ENCODE results near the gene ITGA3.

The ITGA3 gene

DNA sequence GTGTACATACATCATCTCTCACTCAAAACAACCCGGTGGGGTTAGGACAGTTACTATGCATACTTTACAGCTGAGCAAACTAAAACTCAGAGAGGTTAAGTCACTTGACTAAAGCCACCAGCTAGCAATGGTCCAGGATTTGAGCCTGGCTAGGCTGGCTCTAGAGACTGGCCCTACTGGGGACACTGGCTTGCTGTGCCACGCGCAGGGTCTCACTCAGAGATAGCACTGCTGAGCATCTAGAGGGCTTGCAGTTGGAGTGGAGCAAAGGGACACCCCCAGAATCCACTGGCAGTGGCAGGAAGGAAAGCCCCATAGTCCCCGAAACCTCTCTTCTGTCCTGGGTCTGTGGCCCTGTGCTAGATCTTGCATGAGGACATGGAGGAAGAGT lies 62.9 kb downstream of the ITGA3 start:
- Histone ChIP-seq H3K9me2 (ENCODE audit: low read depth, low read length) (no peaks in the 10 kb centered on the region), H3K79me2 (ENCODE audit: insufficient read depth, low read length) (no peaks in the 10 kb centered on the region), H3K9me3 (ENCODE audit: low read length) (no peaks in the 10 kb centered on the region), H3F3A (ENCODE audit: insufficient read depth, low read length) (no peaks in the 10 kb centered on the region), H2AFZ (ENCODE audit: low read length) (no peak overlapping the region), H3K4me2 (ENCODE audit: low read length) (no peak overlapping the region), H3K9ac (ENCODE audit: low read length) (no peak overlapping the region), H4K20me1 (ENCODE audit: insufficient read depth, low read length) (no peaks in the 10 kb centered on the region), H3K36me3 (ENCODE audit: insufficient read depth, low read length) (no peaks in the 10 kb centered on the region), H3K4me3 (ENCODE audit: low read depth, low read length, poor library complexity, severe bottlenecking) (no peak overlapping the region), H3K27me3 (ENCODE audit: insufficient read depth, low read length) (0 out of 2 replicates have a peak, but pooled peaks cover 2% of the 10 kb centered on the region), H3K27ac (ENCODE audit: low read depth, low read length, poor library complexity, severe bottlenecking) (no peak overlapping the region), H3K4me1 (ENCODE audit: insufficient read depth, low read length, severe bottlenecking) (no peaks in the 10 kb centered on the region)
- TF ChIP-seq, protein P1, sequence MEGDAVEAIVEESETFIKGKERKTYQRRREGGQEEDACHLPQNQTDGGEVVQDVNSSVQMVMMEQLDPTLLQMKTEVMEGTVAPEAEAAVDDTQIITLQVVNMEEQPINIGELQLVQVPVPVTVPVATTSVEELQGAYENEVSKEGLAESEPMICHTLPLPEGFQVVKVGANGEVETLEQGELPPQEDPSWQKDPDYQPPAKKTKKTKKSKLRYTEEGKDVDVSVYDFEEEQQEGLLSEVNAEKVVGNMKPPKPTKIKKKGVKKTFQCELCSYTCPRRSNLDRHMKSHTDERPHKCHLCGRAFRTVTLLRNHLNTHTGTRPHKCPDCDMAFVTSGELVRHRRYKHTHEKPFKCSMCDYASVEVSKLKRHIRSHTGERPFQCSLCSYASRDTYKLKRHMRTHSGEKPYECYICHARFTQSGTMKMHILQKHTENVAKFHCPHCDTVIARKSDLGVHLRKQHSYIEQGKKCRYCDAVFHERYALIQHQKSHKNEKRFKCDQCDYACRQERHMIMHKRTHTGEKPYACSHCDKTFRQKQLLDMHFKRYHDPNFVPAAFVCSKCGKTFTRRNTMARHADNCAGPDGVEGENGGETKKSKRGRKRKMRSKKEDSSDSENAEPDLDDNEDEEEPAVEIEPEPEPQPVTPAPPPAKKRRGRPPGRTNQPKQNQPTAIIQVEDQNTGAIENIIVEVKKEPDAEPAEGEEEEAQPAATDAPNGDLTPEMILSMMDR (IDR thresholded peaks at IDR 0.05; ENCODE audit: low read length) = no peak

DNA sequence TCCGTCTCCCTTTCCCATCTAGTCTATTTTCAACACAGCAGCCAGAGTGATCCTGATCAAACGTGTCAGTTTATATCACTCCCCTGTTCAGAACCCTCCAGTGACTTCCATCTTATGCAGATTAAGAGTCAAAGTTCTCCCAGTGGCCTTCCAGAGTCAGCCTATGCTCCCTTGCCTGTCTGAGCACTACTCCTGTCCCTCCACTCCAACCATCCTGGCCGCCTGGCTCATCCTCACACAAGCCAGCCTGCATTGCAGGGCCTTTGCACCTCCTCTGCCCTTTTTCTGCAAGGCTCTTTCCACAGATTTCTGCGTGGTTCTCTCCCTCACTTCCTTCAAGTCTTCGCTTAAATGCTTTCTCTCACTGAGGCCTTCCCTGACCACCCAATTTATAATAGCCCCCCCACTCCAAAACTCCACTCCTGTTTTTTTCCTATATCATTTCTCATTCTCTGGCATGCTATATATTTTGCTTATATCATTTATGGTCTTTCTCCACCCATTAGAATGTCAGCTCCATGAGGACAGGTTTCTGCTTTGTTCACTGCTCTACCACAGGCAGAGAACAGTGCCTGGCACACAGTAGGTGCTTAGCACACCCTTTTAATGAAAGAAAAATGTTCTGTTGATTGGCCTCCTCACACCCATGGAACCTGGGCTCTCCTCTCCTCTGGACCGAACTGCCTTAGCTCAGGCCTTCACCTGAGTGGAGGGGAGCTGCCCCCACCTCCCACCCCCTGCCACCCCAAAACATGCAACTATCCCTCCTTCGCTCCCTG lies 64.8 kb downstream of the ITGA3 start:
- H3K9me2 ChIP-seq (ENCODE audit: low read depth, low read length) = no peaks in the 10 kb centered on the region
- H3F3A ChIP-seq (ENCODE audit: insufficient read depth, low read length) = no peaks in the 10 kb centered on the region
- no peaks in the 10 kb centered on the region for H3K79me2 ChIP-seq (ENCODE audit: insufficient read depth, low read length)
- H3K27ac ChIP-seq (ENCODE audit: low read depth, low read length, poor library complexity, severe bottlenecking) = no peak overlapping the region
- 0 out of 2 replicates have a peak, but pooled peaks cover 5% of the 10 kb centered on the region for H3K27me3 ChIP-seq (ENCODE audit: insufficient read depth, low read length)
- H3K36me3 ChIP-seq (ENCODE audit: insufficient read depth, low read length) = no peaks in the 10 kb centered on the region
- H3K4me3 ChIP-seq (ENCODE audit: low read depth, low read length, poor library complexity, severe bottlenecking) = no peak overlapping the region
- H3K4me2 ChIP-seq (ENCODE audit: low read length) = no peak overlapping the region
- H4K20me1 ChIP-seq (ENCODE audit: insufficient read depth, low read length) = no peaks in the 10 kb centered on the region
- H2AFZ ChIP-seq (ENCODE audit: low read length) = no peak overlapping the region
- H3K9ac ChIP-seq (ENCODE audit: low read length) = no peak overlapping the region
- H3K9me3 ChIP-seq (ENCODE audit: low read length) = no peaks in the 10 kb centered on the region
- H3K4me1 ChIP-seq (ENCODE audit: insufficient read depth, low read length, severe bottlenecking) = no peaks in the 10 kb centered on the region
- TF ChIP-seq EZH2 (IDR thresholded peaks at IDR 0.05; ENCODE audit: borderline replicate concordance, low read length) = no peak
- TF ChIP-seq, protein P1 (IDR thresholded peaks at IDR 0.05; ENCODE audit: low read length) = no peak

DNA sequence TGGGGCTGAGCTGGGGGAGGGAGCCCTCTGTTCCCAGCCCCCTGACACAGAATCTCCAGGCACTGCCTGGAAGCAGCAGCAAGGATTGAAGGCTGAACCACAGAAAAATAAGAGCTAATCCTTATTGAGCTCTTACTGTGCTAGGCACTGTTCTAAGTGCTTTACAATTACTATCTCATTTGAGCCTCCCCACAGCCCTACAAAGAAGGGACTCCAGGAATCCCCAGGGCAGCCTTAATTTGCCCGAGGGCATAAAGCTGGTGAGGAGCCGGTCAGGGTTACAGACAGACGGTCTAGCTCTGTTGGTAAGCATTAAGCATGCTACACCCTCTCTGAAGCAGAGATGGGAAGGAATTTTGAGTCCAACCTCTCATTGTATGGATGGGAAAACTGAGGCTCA lies 67.0 kb downstream of the ITGA3 start:
- Histone ChIP-seq H4K20me1 (ENCODE audit: insufficient read depth, low read length) (no peaks in the 10 kb centered on the region), H3K27me3 (ENCODE audit: insufficient read depth, low read length) (peaks cover 5% of the 10 kb centered on the region; the same call in 1 of the 2 replicates), H3K27ac (ENCODE audit: low read depth, low read length, poor library complexity, severe bottlenecking) (no peak overlapping the region), H3K9ac (ENCODE audit: low read length) (no peak overlapping the region), H3K4me3 (ENCODE audit: low read depth, low read length, poor library complexity, severe bottlenecking) (no peak overlapping the region), H3K36me3 (ENCODE audit: insufficient read depth, low read length) (no peaks in the 10 kb centered on the region), H3K9me2 (ENCODE audit: low read depth, low read length) (no peaks in the 10 kb centered on the region), H3F3A (ENCODE audit: insufficient read depth, low read length) (no peaks in the 10 kb centered on the region), H3K4me1 (ENCODE audit: insufficient read depth, low read length, severe bottlenecking) (no peaks in the 10 kb centered on the region), H3K9me3 (ENCODE audit: low read length) (no peaks in the 10 kb centered on the region), H2AFZ (ENCODE audit: low read length) (no peak overlapping the region), H3K4me2 (ENCODE audit: low read length) (no peak overlapping the region), H3K79me2 (ENCODE audit: insufficient read depth, low read length) (no peaks in the 10 kb centered on the region)
- TF ChIP-seq EZH2 (IDR thresholded peaks at IDR 0.05; ENCODE audit: borderline replicate concordance, low read length) = no peak
- TF ChIP-seq, protein P1 (IDR thresholded peaks at IDR 0.05; ENCODE audit: low read length) = no peak
